ENCODE data around the gene GPR179.

- no peak for TF ChIP-seq CTCF (conservative IDR thresholded peaks at IDR 0.05; ENCODE audit: low read length)
- TF ChIP-seq EZH2phosphoT487 (IDR thresholded peaks at IDR 0.05; ENCODE audit: borderline replicate concordance), result no peak
Measured at GRCh38 chr17:38329808-38330730, 13.7 kb downstream of the GPR179 start.
